Panc1 (cell line): Measurements from ENCODE around the gene PNMA1. TPM values are rescaled to one million over a fixed set of nuclear protein-coding genes. Genes with fewer than 3 reads are reported as not detected.

Experiments
- ATAC-seq: fragments of 200-7000 bp; cut with Tn5 transposase; 2 replicates; pipeline ENCODE4 v1.9.1; 2020; ENCODE audit warnings: mild to moderate bottlenecking, moderate library complexity
- BruUV-seq: library from RNA; stranded (reverse); fragments of 400-500 nt; replicated peaks from 2 replicates; lab custom pipeline; 2021; lab: Mats Ljungman, UMichigan
- CTCF ChIA-PET: fragments of 300-600 bp; sonication (Branson Sonifier 250); formaldehyde crosslinking; loops from one replicate; lab custom pipeline; 2022; ENCODE audit warnings: antibody characterized with exemption; lab: Charles Lee
- POLR2A ChIA-PET: fragments of 300-600 bp; sonication (Branson Sonifier 250); formaldehyde crosslinking; loops from one replicate; lab custom pipeline; 2022; ENCODE audit warnings: antibody characterized with exemption; lab: Charles Lee
- DNase-seq: peaks from one replicate; pipeline ENCODE4 v3.0.0-alpha.2; 2010; ENCODE audit warnings: low read depth, low spot score
- H3K27ac ChIP-seq: 2 replicates; pipeline ENCODE4 v1.5.1; 2011; ENCODE audit warnings: mild to moderate bottlenecking, low read length, inconsistent platforms
- H3K27me3 ChIP-seq: fragments of 200-500 bp; sonication (Bioruptor generic); 2 replicates; pipeline ENCODE4 v1.6.0; 2014; ENCODE audit warnings: low read length, inconsistent platforms; ENCODE audit not compliant: control insufficient read depth, insufficient read depth
- H3K36me3 ChIP-seq: fragments of 200-500 bp; sonication (Bioruptor generic); 2 replicates; pipeline ENCODE4 v1.5.1; 2014; ENCODE audit warnings: inconsistent platforms, mild to moderate bottlenecking, low read length, moderate library complexity; ENCODE audit not compliant: control insufficient read depth, insufficient read depth
- H3K4me1 ChIP-seq: 2 replicates; pipeline ENCODE4 v1.5.1; 2011; ENCODE audit warnings: inconsistent platforms, mild to moderate bottlenecking, low read length, moderate library complexity; ENCODE audit not compliant: control insufficient read depth, insufficient read depth
- H3K4me3 ChIP-seq, 2 experiments: 2 replicates each; pipeline ENCODE4 v1.5.1; 2011 to 2012; ENCODE audit warnings: low read depth in 2 of 2, low read length in 2 of 2, mild to moderate bottlenecking in 2 of 2, inconsistent platforms in 1 of 2, moderate library complexity in 1 of 2
- H3K9me3 ChIP-seq: fragments of 200-500 bp; sonication (Bioruptor generic); 2 replicates; pipeline ENCODE4 v1.5.1; 2014; ENCODE audit warnings: low read depth, mild to moderate bottlenecking, inconsistent platforms, low read length, moderate library complexity; ENCODE audit not compliant: control insufficient read depth, insufficient read depth
- POLR2AphosphoS5 ChIP-seq: IDR thresholded peaks from 2 replicates; pipeline ENCODE4 v1.6.1; 2012; ENCODE audit warnings: mild to moderate bottlenecking, low read depth, low read length, moderate library complexity
- SIN3A ChIP-seq: IDR thresholded peaks from 2 replicates; pipeline ENCODE4 v1.6.1; 2012; ENCODE audit warnings: low read depth, mild to moderate bottlenecking, low read length, moderate library complexity, borderline replicate concordance; ENCODE audit not compliant: insufficient read depth
- TCF7L2 ChIP-seq: IDR thresholded peaks from 2 replicates; pipeline ENCODE4 v1.6.1; 2011; ENCODE audit warnings: mild to moderate bottlenecking, low read depth, low read length, inconsistent platforms
- in situ Hi-C: cut with HindIII; loops from 2 replicates; pipeline ENCODE4 v1.10.0; 2016; ENCODE audit warnings: low sequenced_read_pairs, low pct_unique_long_range_greater_than_20kb
- intact Hi-C: fragments of 100-400 bp; cut with micrococcal nuclease; formaldehyde crosslinking; loops from one replicate; pipeline ENCODE4 v1.10.0; 2022; ENCODE audit not compliant: unreplicated experiment
- total RNA-seq: library from RNA; stranded (reverse); gene quantifications from one replicate; pipeline ENCODE4 v1.2.1, GENCODE V29; 2021; ENCODE audit not compliant: unreplicated experiment
- TF ChIP-seq, protein P1 (sequence below), 2 experiments: IDR thresholded peaks; 2 replicates each; pipeline ENCODE4 v1.6.1; 2011 to 2012; ENCODE audit warnings: low read depth in 2 of 2, control low read depth in 1 of 2, low read length in 1 of 2, mild to moderate bottlenecking in 1 of 2, moderate library complexity in 1 of 2; ENCODE audit not compliant: insufficient read depth in 1 of 2
- TF ChIP-seq, protein P2 (sequence below): fragments of 450-650 bp; IDR thresholded peaks from 2 replicates; pipeline ENCODE4 v1.5.1; 2017; ENCODE audit warnings: mild to moderate bottlenecking

PNMA1 gene
- total RNA-seq, 1 experiment from 2014 or later: 49.7 TPM

- DNase-seq (no peak), ATAC-seq (no peak)
- peaks cover 17% of the 10 kb centered on the region for H3K36me3 ChIP-seq
- peaks cover 60% of the 10 kb centered on the region for H3K4me1 ChIP-seq
- CTCF ChIA-PET: no interaction called here
- H3K9me3 ChIP-seq: no peaks in the 10 kb centered on the region
- BruUV-seq: no TSS peak
- POLR2A ChIA-PET: no interaction called here
- in situ Hi-C loops: no loop called here
- peak overlapping the region; percentile 54; the same call in 1 of the 2 replicates for H3K27ac ChIP-seq
- no peaks in the 10 kb centered on the region for H3K27me3 ChIP-seq
- intact Hi-C loops: no loop called here
- TF ChIP-seq, protein P1, sequence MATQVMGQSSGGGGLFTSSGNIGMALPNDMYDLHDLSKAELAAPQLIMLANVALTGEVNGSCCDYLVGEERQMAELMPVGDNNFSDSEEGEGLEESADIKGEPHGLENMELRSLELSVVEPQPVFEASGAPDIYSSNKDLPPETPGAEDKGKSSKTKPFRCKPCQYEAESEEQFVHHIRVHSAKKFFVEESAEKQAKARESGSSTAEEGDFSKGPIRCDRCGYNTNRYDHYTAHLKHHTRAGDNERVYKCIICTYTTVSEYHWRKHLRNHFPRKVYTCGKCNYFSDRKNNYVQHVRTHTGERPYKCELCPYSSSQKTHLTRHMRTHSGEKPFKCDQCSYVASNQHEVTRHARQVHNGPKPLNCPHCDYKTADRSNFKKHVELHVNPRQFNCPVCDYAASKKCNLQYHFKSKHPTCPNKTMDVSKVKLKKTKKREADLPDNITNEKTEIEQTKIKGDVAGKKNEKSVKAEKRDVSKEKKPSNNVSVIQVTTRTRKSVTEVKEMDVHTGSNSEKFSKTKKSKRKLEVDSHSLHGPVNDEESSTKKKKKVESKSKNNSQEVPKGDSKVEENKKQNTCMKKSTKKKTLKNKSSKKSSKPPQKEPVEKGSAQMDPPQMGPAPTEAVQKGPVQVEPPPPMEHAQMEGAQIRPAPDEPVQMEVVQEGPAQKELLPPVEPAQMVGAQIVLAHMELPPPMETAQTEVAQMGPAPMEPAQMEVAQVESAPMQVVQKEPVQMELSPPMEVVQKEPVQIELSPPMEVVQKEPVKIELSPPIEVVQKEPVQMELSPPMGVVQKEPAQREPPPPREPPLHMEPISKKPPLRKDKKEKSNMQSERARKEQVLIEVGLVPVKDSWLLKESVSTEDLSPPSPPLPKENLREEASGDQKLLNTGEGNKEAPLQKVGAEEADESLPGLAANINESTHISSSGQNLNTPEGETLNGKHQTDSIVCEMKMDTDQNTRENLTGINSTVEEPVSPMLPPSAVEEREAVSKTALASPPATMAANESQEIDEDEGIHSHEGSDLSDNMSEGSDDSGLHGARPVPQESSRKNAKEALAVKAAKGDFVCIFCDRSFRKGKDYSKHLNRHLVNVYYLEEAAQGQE (IDR thresholded peaks at IDR 0.05; ENCODE audit: insufficient read depth in 1 of 2, low read depth in 2 of 2, low read length in 1 of 2): no peak
- TF ChIP-seq, protein P2, sequence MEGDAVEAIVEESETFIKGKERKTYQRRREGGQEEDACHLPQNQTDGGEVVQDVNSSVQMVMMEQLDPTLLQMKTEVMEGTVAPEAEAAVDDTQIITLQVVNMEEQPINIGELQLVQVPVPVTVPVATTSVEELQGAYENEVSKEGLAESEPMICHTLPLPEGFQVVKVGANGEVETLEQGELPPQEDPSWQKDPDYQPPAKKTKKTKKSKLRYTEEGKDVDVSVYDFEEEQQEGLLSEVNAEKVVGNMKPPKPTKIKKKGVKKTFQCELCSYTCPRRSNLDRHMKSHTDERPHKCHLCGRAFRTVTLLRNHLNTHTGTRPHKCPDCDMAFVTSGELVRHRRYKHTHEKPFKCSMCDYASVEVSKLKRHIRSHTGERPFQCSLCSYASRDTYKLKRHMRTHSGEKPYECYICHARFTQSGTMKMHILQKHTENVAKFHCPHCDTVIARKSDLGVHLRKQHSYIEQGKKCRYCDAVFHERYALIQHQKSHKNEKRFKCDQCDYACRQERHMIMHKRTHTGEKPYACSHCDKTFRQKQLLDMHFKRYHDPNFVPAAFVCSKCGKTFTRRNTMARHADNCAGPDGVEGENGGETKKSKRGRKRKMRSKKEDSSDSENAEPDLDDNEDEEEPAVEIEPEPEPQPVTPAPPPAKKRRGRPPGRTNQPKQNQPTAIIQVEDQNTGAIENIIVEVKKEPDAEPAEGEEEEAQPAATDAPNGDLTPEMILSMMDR: no peak
- no peak for TF ChIP-seq SIN3A
- no peak for TF ChIP-seq POLR2AphosphoS5
- TF ChIP-seq TCF7L2: no peak
- H3K4me3 ChIP-seq: no peak overlapping the region
These were observed 12.1 kb upstream of the PNMA1 start for GRCh38 chr14:73726025-73726961.

GRCh38 chr14:73725116-73726024 lies 11.2 kb upstream of the PNMA1 start:
- Histone ChIP-seq H3K4me1 (peaks cover 54% of the 10 kb centered on the region), H3K4me3 (no peak overlapping the region), H3K36me3 (peaks cover 20% of the 10 kb centered on the region), H3K27ac (peak overlapping the region; percentile 54), H3K27me3 (no peaks in the 10 kb centered on the region), H3K9me3 (no peaks in the 10 kb centered on the region)
- POLR2A ChIA-PET: no interaction called here
- in situ Hi-C loops (no loop called here), intact Hi-C loops (no loop called here)
- TF ChIP-seq, protein P1 (IDR thresholded peaks at IDR 0.05; ENCODE audit: insufficient read depth in 1 of 2, low read depth in 2 of 2, low read length in 1 of 2): no peak
- no peak for TF ChIP-seq POLR2AphosphoS5
- TF ChIP-seq, protein P2: no peak
- TF ChIP-seq SIN3A: no peak
- no peak for TF ChIP-seq TCF7L2
- CTCF ChIA-PET: no interaction called here
- BruUV-seq: no TSS peak
- DNase-seq: no peak
- no peak for ATAC-seq
